ENCODE measurements around the gene KCTD4.

DNA sequence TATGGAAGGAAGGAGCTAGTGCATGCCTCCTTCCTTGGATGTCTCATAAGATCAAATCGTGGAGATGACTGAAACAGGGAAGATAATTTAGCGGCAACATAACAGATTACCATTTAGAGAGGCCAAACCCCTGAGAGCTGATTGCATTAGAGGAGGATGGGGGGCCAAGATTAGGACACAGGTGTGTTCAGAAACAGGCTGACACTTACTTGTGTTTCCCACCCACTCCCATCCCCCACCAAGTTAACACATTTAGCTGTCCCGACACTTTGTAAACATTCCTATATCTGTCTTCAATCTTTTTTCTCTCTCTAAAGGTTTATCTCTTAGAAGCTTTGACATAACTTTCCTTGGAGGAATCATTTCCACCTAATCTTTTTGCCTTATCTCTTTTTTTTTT lies 48.8 kb upstream of the KCTD4 start:
- TF ChIP-seq, protein P1, sequence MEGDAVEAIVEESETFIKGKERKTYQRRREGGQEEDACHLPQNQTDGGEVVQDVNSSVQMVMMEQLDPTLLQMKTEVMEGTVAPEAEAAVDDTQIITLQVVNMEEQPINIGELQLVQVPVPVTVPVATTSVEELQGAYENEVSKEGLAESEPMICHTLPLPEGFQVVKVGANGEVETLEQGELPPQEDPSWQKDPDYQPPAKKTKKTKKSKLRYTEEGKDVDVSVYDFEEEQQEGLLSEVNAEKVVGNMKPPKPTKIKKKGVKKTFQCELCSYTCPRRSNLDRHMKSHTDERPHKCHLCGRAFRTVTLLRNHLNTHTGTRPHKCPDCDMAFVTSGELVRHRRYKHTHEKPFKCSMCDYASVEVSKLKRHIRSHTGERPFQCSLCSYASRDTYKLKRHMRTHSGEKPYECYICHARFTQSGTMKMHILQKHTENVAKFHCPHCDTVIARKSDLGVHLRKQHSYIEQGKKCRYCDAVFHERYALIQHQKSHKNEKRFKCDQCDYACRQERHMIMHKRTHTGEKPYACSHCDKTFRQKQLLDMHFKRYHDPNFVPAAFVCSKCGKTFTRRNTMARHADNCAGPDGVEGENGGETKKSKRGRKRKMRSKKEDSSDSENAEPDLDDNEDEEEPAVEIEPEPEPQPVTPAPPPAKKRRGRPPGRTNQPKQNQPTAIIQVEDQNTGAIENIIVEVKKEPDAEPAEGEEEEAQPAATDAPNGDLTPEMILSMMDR (IDR thresholded peaks at IDR 0.05; ENCODE audit: low read depth, low read length), result no peak
- TF ChIP-seq EZH2phosphoT487 (IDR thresholded peaks at IDR 0.05; ENCODE audit: low read depth), result no peak

Data from OCI-LY3 (cell line).